Neutrophil (primary cell): ENCODE results near the gene FOLR1.

Source experiments
- H3K27ac ChIP-seq: fragments of 200-600 bp; sonication (generic); 2 replicates; pipeline ENCODE4 v1.5.1; 2016; ENCODE audit warnings: mild to moderate bottlenecking, moderate library complexity
- H3K27me3 ChIP-seq: fragments of 200-600 bp; sonication (generic); 2 replicates; pipeline ENCODE4 v1.6.0; 2016; ENCODE audit warnings: mild to moderate bottlenecking
- H3K36me3 ChIP-seq: fragments of 200-600 bp; sonication (generic); 2 replicates; pipeline ENCODE4 v1.5.1; 2017
- H3K4me1 ChIP-seq, 2 experiments: fragments of 200-600 bp in 1 of 2; sonication (generic) in 1 of 2; 1 replicate in 1 of 2; 2 replicates in 1 of 2; pipeline versions ENCODE4 v1.5.1 to v1.6.1; 2013 to 2016; ENCODE audit warnings: low read depth in 1 of 2, low read length in 1 of 2, mild to moderate bottlenecking in 1 of 2, moderate library complexity in 1 of 2; ENCODE audit not compliant: control insufficient read depth in 1 of 2, insufficient read depth in 1 of 2
- H3K4me3 ChIP-seq, 2 experiments: fragments of 200-600 bp in 1 of 2; sonication (generic) in 1 of 2; 1 replicate in 1 of 2; 2 replicates in 1 of 2; pipeline ENCODE4 v1.5.1; 2013 to 2016; ENCODE audit warnings: low read depth in 1 of 2, low read length in 1 of 2, mild to moderate bottlenecking in 1 of 2, moderate library complexity in 1 of 2
- H3K9me3 ChIP-seq: fragments of 200-600 bp; sonication (generic); 2 replicates; pipeline ENCODE4 v1.5.1; 2016
- TF ChIP-seq, protein P1 (sequence below): fragments of 200-600 bp; sonication (generic); IDR thresholded peaks from 2 replicates; pipeline ENCODE4 v1.5.1; 2016; ENCODE audit warnings: antibody characterized with exemption

The FOLR1 gene

DNA sequence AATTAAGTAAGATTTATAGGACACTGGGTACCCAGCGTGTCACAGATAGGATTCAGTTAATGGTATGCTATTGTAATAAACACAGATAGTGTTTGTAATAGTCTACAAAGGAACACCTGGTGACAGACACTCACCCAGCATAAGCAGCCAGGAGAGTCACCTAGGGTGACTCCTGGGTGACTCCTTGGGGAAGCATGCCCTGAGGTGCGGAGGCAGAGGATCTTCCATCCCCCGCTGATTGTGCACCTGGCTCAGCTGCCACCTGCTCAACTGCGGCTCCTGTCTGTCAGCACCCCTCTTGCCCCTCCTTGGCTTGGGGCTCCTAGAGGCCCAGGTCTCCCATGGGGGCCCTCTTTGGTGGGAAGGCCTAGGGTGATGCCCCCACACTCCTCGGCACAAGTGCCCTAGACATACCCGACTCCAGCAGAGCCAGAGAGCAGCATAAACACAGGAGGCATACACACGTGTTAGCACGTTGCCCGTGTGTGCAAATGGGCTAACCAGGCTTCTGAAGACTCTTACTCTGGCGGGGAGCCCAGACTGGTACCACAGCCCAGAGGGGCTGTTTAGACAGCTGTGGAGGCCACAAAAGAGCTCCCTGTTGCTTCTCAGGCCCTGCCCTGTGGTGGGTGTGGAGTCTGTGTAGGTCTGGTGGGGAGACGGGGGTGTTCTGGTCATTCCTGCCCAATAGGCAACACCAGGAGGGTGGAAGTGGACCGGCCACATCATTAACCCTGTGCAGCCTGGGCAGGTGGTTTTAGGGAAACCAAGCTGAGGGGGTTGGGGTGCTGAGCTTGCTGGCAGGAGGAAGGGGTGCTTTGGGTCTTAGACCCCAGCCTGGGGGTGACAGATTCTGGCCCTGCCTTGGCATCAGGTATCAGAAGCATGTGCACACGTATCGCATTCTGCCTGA lies 35.6 kb downstream of the FOLR1 start:
- Histone ChIP-seq H3K36me3 (peaks cover 60% of the 10 kb centered on the region), H3K4me1 (peaks cover 13% of the 10 kb centered on the region in 2 experiments), H3K27me3 (no peaks in the 10 kb centered on the region), H3K4me3 (no peak overlapping the region), H3K27ac (no peak overlapping the region), H3K9me3 (peaks cover 3% of the 10 kb centered on the region)
- TF ChIP-seq, protein P1, sequence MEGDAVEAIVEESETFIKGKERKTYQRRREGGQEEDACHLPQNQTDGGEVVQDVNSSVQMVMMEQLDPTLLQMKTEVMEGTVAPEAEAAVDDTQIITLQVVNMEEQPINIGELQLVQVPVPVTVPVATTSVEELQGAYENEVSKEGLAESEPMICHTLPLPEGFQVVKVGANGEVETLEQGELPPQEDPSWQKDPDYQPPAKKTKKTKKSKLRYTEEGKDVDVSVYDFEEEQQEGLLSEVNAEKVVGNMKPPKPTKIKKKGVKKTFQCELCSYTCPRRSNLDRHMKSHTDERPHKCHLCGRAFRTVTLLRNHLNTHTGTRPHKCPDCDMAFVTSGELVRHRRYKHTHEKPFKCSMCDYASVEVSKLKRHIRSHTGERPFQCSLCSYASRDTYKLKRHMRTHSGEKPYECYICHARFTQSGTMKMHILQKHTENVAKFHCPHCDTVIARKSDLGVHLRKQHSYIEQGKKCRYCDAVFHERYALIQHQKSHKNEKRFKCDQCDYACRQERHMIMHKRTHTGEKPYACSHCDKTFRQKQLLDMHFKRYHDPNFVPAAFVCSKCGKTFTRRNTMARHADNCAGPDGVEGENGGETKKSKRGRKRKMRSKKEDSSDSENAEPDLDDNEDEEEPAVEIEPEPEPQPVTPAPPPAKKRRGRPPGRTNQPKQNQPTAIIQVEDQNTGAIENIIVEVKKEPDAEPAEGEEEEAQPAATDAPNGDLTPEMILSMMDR: no peak

DNA sequence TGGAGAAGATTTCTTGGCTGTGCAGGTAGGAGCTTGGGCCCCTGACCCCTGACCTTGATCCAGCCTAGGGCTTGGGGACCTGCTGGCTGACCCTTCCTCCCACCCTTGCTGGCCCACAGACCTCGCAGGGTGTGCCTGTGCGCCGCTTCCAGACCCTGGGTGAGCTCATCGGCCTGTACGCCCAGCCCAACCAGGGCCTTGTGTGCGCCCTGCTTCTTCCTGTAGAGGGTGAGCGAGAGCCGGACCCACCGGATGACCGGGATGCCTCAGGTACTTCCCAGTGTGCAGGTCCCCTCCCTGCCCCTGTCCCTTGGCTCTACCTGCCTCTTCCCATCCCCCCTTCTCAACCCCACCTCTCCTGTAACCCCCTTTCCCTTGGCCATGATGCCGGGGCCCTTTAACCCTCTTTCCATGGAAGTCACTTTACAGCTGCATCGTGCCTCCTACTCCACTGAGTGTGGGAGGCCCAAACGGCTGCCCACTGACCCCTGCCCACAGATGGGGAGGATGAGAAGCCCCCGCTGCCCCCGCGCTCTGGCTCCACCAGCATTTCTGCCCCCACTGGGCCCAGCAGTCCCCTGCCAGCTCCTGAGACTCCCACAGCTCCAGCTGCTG lies 36.4 kb downstream of the FOLR1 start:
- Histone ChIP-seq H3K36me3 (peaks cover 67% of the 10 kb centered on the region), H3K4me3 (no peak overlapping the region), H3K4me1 (peaks cover 9% of the 10 kb centered on the region in 2 experiments), H3K27ac (no peak overlapping the region), H3K9me3 (peaks cover 3% of the 10 kb centered on the region), H3K27me3 (no peaks in the 10 kb centered on the region)
- TF ChIP-seq, protein P1: no peak

DNA sequence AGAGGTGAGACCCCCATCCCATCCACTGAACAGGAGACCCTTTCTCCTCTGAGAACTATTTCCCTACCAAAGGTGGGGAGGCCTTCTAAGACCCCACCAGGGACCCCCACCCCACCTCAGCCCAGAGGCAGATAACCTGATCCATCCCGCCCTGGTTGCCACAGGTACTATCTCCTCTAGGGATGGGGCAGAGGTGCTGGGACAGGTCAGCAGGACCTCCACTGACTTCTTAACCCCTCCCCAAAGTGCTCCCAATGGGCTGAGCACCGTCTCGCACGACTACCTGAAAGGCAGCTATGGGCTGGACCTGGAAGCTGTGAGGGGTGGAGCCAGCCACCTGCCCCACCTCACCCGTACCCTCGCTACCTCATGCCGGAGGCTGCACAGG lies 36.9 kb downstream of the FOLR1 start:
- Histone ChIP-seq H3K4me1 (peaks cover 9% of the 10 kb centered on the region in 2 experiments), H3K36me3 (peaks cover 72% of the 10 kb centered on the region), H3K27me3 (no peaks in the 10 kb centered on the region), H3K9me3 (peaks cover 3% of the 10 kb centered on the region), H3K4me3 (no peak overlapping the region), H3K27ac (no peak overlapping the region)
- TF ChIP-seq, protein P1: no peak

DNA sequence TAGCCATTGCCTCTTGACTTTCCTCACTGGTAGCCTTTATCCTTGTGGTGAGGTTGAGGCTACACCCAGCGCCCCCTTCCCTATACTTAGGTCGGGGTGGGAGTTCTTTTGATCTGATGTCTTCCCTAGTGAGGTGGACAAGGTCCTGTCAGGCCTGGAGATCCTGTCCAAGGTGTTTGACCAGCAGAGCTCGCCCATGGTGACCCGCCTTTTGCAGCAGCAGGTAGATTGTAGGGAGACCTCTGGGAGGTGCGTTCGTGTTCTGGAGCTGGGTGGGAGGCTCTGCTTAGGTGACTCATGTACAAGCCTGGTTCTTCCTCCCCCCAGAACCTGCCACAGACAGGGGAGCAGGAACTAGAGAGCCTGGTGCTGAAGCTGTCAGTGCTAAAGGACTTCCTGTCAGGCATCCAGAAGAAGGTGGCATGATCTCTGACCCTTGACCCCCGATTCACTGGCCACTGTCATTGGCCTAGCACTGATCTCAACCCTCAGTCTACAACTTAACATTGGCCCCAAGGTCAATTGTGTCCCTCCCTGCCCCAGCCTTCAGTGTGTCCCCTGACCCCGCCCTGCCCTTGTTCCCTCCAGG lies 37.5 kb downstream of the FOLR1 start:
- H3K36me3 ChIP-seq: peaks cover 78% of the 10 kb centered on the region
- H3K4me1 ChIP-seq: peaks cover 9% of the 10 kb centered on the region in 2 experiments

More for the DNA sequence above, 37.5 kb downstream of the FOLR1 start:
- no peak overlapping the region for H3K4me3 ChIP-seq
- no peak overlapping the region for H3K27ac ChIP-seq
- no peaks in the 10 kb centered on the region for H3K27me3 ChIP-seq
- peaks cover 3% of the 10 kb centered on the region for H3K9me3 ChIP-seq
- TF ChIP-seq, protein P1: no peak
